H1 (cell line): ENCODE data around the gene APBB3.

ENCODE experiments used
- CEBPB ChIP-seq: IDR thresholded peaks from 2 replicates; pipeline ENCODE4 v1.6.1; 2012; ENCODE audit warnings: low read depth, low read length
- EP300 ChIP-seq, 2 experiments: IDR thresholded peaks; 1 replicate in 1 of 2; 2 replicates in 1 of 2; pipeline ENCODE4 v1.6.1; 2011 to 2012; ENCODE audit warnings: low read depth in 2 of 2, low read length in 2 of 2, mild to moderate bottlenecking in 2 of 2, borderline replicate concordance in 1 of 2, inconsistent platforms in 1 of 2, moderate library complexity in 1 of 2
- KDM4A ChIP-seq: IDR thresholded peaks from one replicate; pipeline ENCODE4 v1.7.1; 2012; ENCODE audit warnings: low read depth, mild to moderate bottlenecking, moderate library complexity, low read length, inconsistent platforms; ENCODE audit not compliant: severe bottlenecking
- SIN3A ChIP-seq, 2 experiments: IDR thresholded peaks in 1 of 2; conservative IDR thresholded peaks in 1 of 2; 2 replicates each; pipeline ENCODE4 v1.6.1; 2011 to 2012; ENCODE audit warnings: low read length in 2 of 2, improper control_type of control experiment in 1 of 2, low read depth in 1 of 2, mild to moderate bottlenecking in 1 of 2
- SP1 ChIP-seq: IDR thresholded peaks from 2 replicates; pipeline ENCODE4 v1.6.1; 2011; ENCODE audit warnings: low read depth, low read length
- ZNF274 ChIP-seq: IDR thresholded peaks from 2 replicates; pipeline ENCODE4 v1.7.0; 2012; ENCODE audit warnings: low read length, borderline replicate concordance; ENCODE audit errors: extremely low read depth
- TF ChIP-seq, protein P1 (sequence below): IDR thresholded peaks from 2 replicates; pipeline ENCODE4 v1.6.1; 2011; ENCODE audit warnings: low read depth, mild to moderate bottlenecking, low read length; ENCODE audit not compliant: insufficient read depth
- TF ChIP-seq, protein P2 (sequence below), 3 experiments: IDR thresholded peaks; 1 replicate in 2 of 3; 2 replicates in 1 of 3; pipeline versions ENCODE4 v1.5.1 to v1.6.1; 2011; ENCODE audit warnings: low read length in 3 of 3, mild to moderate bottlenecking in 3 of 3, inconsistent platforms in 2 of 3, low read depth in 1 of 3, moderate library complexity in 1 of 3; ENCODE audit not compliant: insufficient read depth in 1 of 3; ENCODE audit errors: control extremely low read depth in 1 of 3

DNA sequence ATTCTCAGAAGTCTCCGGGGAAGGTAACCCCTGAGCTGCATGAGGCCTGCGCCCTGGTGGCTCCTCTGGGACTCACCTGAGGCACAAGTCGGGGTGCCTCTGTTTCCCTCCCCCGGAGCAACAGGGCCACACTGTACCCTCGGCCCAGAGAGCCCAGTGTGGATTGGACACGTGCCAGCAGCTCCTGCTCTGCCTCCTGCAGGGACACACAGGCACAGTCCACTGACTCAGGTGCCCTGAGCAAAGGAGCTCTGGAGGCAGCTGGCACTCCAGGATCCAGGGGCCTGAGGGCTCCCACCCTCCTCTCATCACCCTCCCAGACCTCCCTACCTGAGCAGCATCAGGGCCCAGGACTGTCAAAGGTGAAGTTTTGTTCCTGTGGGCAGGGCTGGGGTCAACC, 29.8 kb upstream of the APBB3 start:
- TF ChIP-seq, protein P1, sequence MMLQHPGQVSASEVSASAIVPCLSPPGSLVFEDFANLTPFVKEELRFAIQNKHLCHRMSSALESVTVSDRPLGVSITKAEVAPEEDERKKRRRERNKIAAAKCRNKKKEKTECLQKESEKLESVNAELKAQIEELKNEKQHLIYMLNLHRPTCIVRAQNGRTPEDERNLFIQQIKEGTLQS: no peak
- TF ChIP-seq, protein P2, sequence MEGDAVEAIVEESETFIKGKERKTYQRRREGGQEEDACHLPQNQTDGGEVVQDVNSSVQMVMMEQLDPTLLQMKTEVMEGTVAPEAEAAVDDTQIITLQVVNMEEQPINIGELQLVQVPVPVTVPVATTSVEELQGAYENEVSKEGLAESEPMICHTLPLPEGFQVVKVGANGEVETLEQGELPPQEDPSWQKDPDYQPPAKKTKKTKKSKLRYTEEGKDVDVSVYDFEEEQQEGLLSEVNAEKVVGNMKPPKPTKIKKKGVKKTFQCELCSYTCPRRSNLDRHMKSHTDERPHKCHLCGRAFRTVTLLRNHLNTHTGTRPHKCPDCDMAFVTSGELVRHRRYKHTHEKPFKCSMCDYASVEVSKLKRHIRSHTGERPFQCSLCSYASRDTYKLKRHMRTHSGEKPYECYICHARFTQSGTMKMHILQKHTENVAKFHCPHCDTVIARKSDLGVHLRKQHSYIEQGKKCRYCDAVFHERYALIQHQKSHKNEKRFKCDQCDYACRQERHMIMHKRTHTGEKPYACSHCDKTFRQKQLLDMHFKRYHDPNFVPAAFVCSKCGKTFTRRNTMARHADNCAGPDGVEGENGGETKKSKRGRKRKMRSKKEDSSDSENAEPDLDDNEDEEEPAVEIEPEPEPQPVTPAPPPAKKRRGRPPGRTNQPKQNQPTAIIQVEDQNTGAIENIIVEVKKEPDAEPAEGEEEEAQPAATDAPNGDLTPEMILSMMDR (IDR thresholded peaks at IDR 0.05; ENCODE audit: control extremely low read depth in 1 of 3, insufficient read depth in 1 of 3, low read depth in 1 of 3, low read length in 3 of 3): no peak
- TF ChIP-seq SP1 (no peak), EP300 (IDR thresholded peaks at IDR 0.05; ENCODE audit: borderline replicate concordance in 1 of 2, low read depth in 2 of 2, low read length in 2 of 2) (no peak), SIN3A (conservative IDR thresholded peaks at IDR 0.05 in 1 of 2, IDR thresholded peaks at IDR 0.05 in 1 of 2; ENCODE audit: low read depth in 1 of 2, low read length in 2 of 2) (no peak), CEBPB (no peak), KDM4A (no peak), ZNF274 (no peak)
